GM19239 (cell line): ENCODE data around the gene GALR2.
"Not testable (repeated sequence)": the region's sequence is repeated elsewhere in the genome, so short reads cannot be mapped to it uniquely, and the experiment has no call there.

Experiments
- DNase-seq: peaks from one replicate; pipeline ENCODE4 v3.0.0; 2011; ENCODE audit warnings: low spot score; ENCODE audit not compliant: insufficient read length
- FAIRE-seq: peaks from 2 replicates; lab custom pipeline; 2011; peaks lifted over from hg19 to GRCh38; lab: Jason Lieb, UNC

Gene GALR2

GRCh38 chr17:76049836-76050537 is 24.6 kb upstream of the GALR2 start:
- FAIRE-seq (no peak), DNase-seq (no peak)

- no peak for DNase-seq
- FAIRE-seq, result no peak
These were observed 23.8 kb upstream of the GALR2 start for GRCh38 chr17:76050538-76051467.

GRCh38 chr17:76051561-76051960 is 23.0 kb upstream of the GALR2 start:
- DNase-seq (no peak), FAIRE-seq (no peak)

GRCh38 chr17:76053246-76054111 is 21.1 kb upstream of the GALR2 start:
- DNase-seq (no peak), FAIRE-seq (no peak)

- FAIRE-seq, result no peak
These were observed 20.5 kb upstream of the GALR2 start for GRCh38 chr17:76054112-76054476.

GRCh38 chr17:76056882-76057281 is 17.7 kb upstream of the GALR2 start:
- DNase-seq (no peak), FAIRE-seq (no peak)

More at GRCh38 chr17:76054112-76054476, 20.5 kb upstream of the GALR2 start:
- no peak for DNase-seq

- DNase-seq, FAIRE-seq: not testable (repeated sequence)
These were observed 16.3 kb upstream of the GALR2 start for GRCh38 chr17:76058264-76058663.

- DNase-seq (no peak), FAIRE-seq (no peak)
These were observed 10.6 kb upstream of the GALR2 start for GRCh38 chr17:76063875-76064546.

GRCh38 chr17:76065775-76066174 is 8.8 kb upstream of the GALR2 start:
- DNase-seq, result no peak
- FAIRE-seq, result no peak

GRCh38 chr17:76071531-76072147 is 2.9 kb upstream of the GALR2 start:
- FAIRE-seq (peak; percentile 66), DNase-seq (no peak)

- peak; percentile 92 for FAIRE-seq
- DNase-seq, result peak; percentile 93
These were observed 2.3 kb upstream of the GALR2 start, which contains the start of gene SRP68 for GRCh38 chr17:76072148-76072858. Gene SRP68 (minus strand): TSS chr17:76072517. CDS start chr17:76072491, 26 bp downstream.

GRCh38 chr17:76075364-76076145 is 974 bp downstream of the GALR2 start:
- no peak for DNase-seq

GRCh38 chr17:76076146-76076764 is 1.7 kb downstream of the GALR2 start:
- FAIRE-seq, result no peak
- no peak for DNase-seq

More at GRCh38 chr17:76075364-76076145, 974 bp downstream of the GALR2 start:
- no peak for FAIRE-seq

GRCh38 chr17:76076765-76077583 is 2.4 kb downstream of the GALR2 start:
- FAIRE-seq, result no peak
- no peak for DNase-seq

- DNase-seq (no peak), FAIRE-seq (peak; percentile 60)
These were observed 3.1 kb downstream of the GALR2 start for GRCh38 chr17:76077584-76078110.

GRCh38 chr17:76078370-76078769 is 3.8 kb downstream of the GALR2 start:
- DNase-seq, FAIRE-seq: not testable (repeated sequence)
